Osteoblast (primary cell): ENCODE measurements around the gene AFAP1. TPM values are rescaled to one million over a fixed set of nuclear protein-coding genes. Genes with fewer than 3 reads are reported as not detected.

Experiments used
- DNase-seq: peaks from one replicate; pipeline ENCODE4 v3.0.0; 2011; ENCODE audit warnings: low spot score, mixed read lengths; ENCODE audit not compliant: insufficient read length; ENCODE audit errors: missing footprints
- H2AFZ ChIP-seq: 2 replicates; pipeline ENCODE4 v1.6.0; 2011; ENCODE audit warnings: mild to moderate bottlenecking, low read length
- H3K27ac ChIP-seq: 2 replicates; pipeline ENCODE4 v1.5.1; 2011; ENCODE audit warnings: mild to moderate bottlenecking, low read depth, low read length, moderate library complexity
- H3K27me3 ChIP-seq: 2 replicates; pipeline ENCODE4 v1.6.0; 2012; ENCODE audit warnings: mild to moderate bottlenecking, control low read depth, inconsistent platforms, low read length, moderate library complexity; ENCODE audit not compliant: insufficient read depth
- H3K36me3 ChIP-seq: 2 replicates; pipeline ENCODE4 v1.5.1; 2011; ENCODE audit warnings: mild to moderate bottlenecking, low read length, control low read depth, moderate library complexity; ENCODE audit not compliant: insufficient read depth
- H3K4me1 ChIP-seq: 2 replicates; pipeline ENCODE4 v1.5.1; 2011; ENCODE audit warnings: mild to moderate bottlenecking, low read length, control low read depth, moderate library complexity; ENCODE audit not compliant: insufficient read depth
- H3K4me2 ChIP-seq: 2 replicates; pipeline ENCODE4 v1.6.0; 2011; ENCODE audit warnings: mild to moderate bottlenecking, low read length; ENCODE audit not compliant: insufficient read depth
- H3K4me3 ChIP-seq: fragments of 200-600 bp; sonication (generic); 3 replicates; pipeline ENCODE4 v1.5.1; 2012; ENCODE audit warnings: mild to moderate bottlenecking, low read length, inconsistent platforms; ENCODE audit not compliant: insufficient read depth
- H3K79me2 ChIP-seq: 2 replicates; pipeline ENCODE4 v1.6.0; 2012; ENCODE audit warnings: mild to moderate bottlenecking, low read length, control low read depth, inconsistent platforms; ENCODE audit not compliant: insufficient read depth
- H3K9me3 ChIP-seq: 2 replicates; pipeline ENCODE4 v1.5.1; 2011; ENCODE audit warnings: low read depth, low read length, control low read depth
- H4K20me1 ChIP-seq: 2 replicates; pipeline ENCODE4 v1.6.0; 2012; ENCODE audit warnings: mild to moderate bottlenecking, low read length, control low read depth; ENCODE audit not compliant: insufficient read depth
- total RNA-seq: library from RNA; depleted of rRNA; stranded (reverse); fragments of >200 nt; gene quantifications from 2 replicates; pipeline ENCODE4 v1.2.3, GENCODE V29; 2012
- TF ChIP-seq, protein P1 (sequence below): IDR thresholded peaks from 2 replicates; pipeline ENCODE4 v1.5.1; 2011; ENCODE audit warnings: mild to moderate bottlenecking, low read depth, low read length, moderate library complexity; ENCODE audit errors: extremely low read depth

The AFAP1 gene
- total RNA-seq, 1 donor = 101 TPM

DNA sequence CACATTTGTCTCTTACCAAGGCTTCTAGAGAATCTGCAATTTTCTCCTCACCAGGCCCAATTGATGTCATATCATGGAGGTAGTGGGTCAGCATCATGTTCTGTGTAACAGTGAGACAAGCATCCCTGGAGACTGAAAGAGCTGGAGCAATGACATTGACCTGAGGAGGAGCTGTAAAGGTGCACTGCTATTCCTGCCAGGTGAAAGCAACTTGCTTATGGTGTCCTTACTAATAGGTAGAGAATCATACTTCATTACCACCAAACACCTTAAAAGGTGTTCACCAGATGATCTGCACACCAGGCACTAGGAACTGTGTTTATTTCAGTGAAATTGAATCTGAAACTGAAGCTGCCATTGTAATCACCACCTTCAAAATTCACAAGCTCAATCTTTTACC is 188.7 kb downstream of the AFAP1 start:
- H3K4me2 ChIP-seq = peak overlapping the region; percentile 13
- DNase-seq = no peak
- H4K20me1 ChIP-seq = peaks cover 19% of the 10 kb centered on the region
- no peaks in the 10 kb centered on the region for H3K9me3 ChIP-seq
- no peaks in the 10 kb centered on the region for H3K36me3 ChIP-seq
- no peaks in the 10 kb centered on the region for H3K79me2 ChIP-seq
- peaks cover 18% of the 10 kb centered on the region for H3K4me1 ChIP-seq
- no peak overlapping the region for H3K4me3 ChIP-seq
- H3K27me3 ChIP-seq = no peaks in the 10 kb centered on the region
- TF ChIP-seq, protein P1, sequence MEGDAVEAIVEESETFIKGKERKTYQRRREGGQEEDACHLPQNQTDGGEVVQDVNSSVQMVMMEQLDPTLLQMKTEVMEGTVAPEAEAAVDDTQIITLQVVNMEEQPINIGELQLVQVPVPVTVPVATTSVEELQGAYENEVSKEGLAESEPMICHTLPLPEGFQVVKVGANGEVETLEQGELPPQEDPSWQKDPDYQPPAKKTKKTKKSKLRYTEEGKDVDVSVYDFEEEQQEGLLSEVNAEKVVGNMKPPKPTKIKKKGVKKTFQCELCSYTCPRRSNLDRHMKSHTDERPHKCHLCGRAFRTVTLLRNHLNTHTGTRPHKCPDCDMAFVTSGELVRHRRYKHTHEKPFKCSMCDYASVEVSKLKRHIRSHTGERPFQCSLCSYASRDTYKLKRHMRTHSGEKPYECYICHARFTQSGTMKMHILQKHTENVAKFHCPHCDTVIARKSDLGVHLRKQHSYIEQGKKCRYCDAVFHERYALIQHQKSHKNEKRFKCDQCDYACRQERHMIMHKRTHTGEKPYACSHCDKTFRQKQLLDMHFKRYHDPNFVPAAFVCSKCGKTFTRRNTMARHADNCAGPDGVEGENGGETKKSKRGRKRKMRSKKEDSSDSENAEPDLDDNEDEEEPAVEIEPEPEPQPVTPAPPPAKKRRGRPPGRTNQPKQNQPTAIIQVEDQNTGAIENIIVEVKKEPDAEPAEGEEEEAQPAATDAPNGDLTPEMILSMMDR = no peak
- no peak overlapping the region for H3K27ac ChIP-seq
- H2AFZ ChIP-seq = no peak overlapping the region

DNA sequence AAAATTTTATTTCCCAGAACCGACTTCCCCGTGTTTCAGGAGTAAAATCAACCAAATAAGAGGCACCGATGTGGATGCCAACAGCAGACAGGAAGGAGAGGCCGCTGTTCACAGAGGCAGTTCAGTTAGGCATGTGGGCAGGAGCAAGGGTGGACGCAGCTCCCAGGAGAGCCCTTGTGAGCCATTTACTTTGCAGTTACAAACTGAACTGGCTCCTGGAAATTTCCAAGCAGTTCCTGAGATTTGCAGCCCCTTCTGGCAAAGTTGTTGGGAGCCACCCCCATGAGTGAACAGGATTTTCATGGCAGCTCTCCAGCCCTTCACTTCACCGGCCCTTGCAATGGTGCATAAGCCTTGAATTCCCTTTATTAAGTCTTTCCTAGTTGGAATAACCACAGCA is 189.1 kb downstream of the AFAP1 start:
- Histone ChIP-seq H3K9me3 (no peaks in the 10 kb centered on the region), H3K79me2 (no peaks in the 10 kb centered on the region), H3K27ac (no peak overlapping the region), H3K4me1 (peaks cover 18% of the 10 kb centered on the region), H4K20me1 (peaks cover 16% of the 10 kb centered on the region), H3K27me3 (no peaks in the 10 kb centered on the region), H3K4me3 (no peak overlapping the region), H2AFZ (no peak overlapping the region), H3K4me2 (peak overlapping the region; percentile 13), H3K36me3 (no peaks in the 10 kb centered on the region)
- DNase-seq = no peak
- TF ChIP-seq, protein P1 = no peak

DNA sequence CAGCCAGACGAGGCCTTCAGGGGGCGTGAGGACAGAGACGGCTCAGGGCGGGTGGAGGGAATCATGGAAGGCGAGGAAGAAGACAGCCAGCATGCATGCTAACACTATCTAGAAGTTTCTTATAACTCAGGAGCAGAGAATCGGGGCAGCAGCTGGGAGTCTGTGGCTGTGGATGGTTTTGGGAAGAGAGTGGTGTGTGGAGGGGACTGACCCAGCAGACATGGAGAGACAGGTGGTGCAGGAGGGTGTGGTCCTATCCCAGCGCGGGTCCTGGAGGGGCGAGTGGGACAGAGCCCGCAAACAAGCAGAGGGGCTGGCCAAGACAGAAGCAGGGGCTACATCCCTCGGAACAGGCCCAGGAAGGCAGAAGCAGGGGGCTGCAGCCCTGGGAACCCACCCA is 192.1 kb downstream of the AFAP1 start:
- Histone ChIP-seq H2AFZ (no peak overlapping the region), H3K36me3 (no peaks in the 10 kb centered on the region), H3K9me3 (no peaks in the 10 kb centered on the region), H3K27ac (no peak overlapping the region), H3K79me2 (no peaks in the 10 kb centered on the region), H3K4me3 (no peak overlapping the region), H4K20me1 (peaks cover 13% of the 10 kb centered on the region), H3K27me3 (no peaks in the 10 kb centered on the region), H3K4me1 (peaks cover 18% of the 10 kb centered on the region), H3K4me2 (no peak overlapping the region)
- DNase-seq = no peak
- TF ChIP-seq, protein P1 = no peak

DNA sequence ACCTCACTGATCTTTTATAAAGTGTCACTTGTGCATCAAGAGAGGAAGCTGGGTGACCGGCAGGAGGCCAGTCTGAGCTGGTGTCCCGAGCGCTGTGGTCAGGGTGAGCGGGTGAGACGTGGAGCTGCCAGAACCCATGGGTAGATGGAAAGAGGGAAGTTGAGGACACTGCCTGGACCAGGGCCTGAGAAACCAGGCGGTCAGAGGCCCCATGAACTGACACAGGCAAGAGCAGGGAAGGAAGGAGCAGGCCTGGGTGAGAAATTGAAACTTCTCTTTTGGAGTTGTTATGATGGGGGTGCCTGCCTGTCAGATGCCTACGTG is 192.6 kb downstream of the AFAP1 start:
- H3K9me3 ChIP-seq = no peaks in the 10 kb centered on the region
- TF ChIP-seq, protein P1 = no peak
- no peaks in the 10 kb centered on the region for H3K79me2 ChIP-seq
- no peak for DNase-seq
- H3K27me3 ChIP-seq = no peaks in the 10 kb centered on the region
- no peak overlapping the region for H3K27ac ChIP-seq
- peaks cover 13% of the 10 kb centered on the region for H4K20me1 ChIP-seq
- no peak overlapping the region for H2AFZ ChIP-seq
- no peak overlapping the region for H3K4me3 ChIP-seq
- H3K36me3 ChIP-seq = no peaks in the 10 kb centered on the region
- no peak overlapping the region for H3K4me2 ChIP-seq
- H3K4me1 ChIP-seq = peaks cover 18% of the 10 kb centered on the region
